Cardiac ventricle fibroblast (primary cell): ENCODE measurements around the gene IGF2R. TPM values are rescaled to one million over a fixed set of nuclear protein-coding genes. Genes with fewer than 3 reads are reported as not detected.

Experiments
- total RNA-seq: library from RNA; depleted of rRNA; stranded (reverse); fragments of >200 nt; gene quantifications from 2 replicates; pipeline ENCODE4 v1.2.3, GENCODE V29; 2015

IGF2R gene, protein sequence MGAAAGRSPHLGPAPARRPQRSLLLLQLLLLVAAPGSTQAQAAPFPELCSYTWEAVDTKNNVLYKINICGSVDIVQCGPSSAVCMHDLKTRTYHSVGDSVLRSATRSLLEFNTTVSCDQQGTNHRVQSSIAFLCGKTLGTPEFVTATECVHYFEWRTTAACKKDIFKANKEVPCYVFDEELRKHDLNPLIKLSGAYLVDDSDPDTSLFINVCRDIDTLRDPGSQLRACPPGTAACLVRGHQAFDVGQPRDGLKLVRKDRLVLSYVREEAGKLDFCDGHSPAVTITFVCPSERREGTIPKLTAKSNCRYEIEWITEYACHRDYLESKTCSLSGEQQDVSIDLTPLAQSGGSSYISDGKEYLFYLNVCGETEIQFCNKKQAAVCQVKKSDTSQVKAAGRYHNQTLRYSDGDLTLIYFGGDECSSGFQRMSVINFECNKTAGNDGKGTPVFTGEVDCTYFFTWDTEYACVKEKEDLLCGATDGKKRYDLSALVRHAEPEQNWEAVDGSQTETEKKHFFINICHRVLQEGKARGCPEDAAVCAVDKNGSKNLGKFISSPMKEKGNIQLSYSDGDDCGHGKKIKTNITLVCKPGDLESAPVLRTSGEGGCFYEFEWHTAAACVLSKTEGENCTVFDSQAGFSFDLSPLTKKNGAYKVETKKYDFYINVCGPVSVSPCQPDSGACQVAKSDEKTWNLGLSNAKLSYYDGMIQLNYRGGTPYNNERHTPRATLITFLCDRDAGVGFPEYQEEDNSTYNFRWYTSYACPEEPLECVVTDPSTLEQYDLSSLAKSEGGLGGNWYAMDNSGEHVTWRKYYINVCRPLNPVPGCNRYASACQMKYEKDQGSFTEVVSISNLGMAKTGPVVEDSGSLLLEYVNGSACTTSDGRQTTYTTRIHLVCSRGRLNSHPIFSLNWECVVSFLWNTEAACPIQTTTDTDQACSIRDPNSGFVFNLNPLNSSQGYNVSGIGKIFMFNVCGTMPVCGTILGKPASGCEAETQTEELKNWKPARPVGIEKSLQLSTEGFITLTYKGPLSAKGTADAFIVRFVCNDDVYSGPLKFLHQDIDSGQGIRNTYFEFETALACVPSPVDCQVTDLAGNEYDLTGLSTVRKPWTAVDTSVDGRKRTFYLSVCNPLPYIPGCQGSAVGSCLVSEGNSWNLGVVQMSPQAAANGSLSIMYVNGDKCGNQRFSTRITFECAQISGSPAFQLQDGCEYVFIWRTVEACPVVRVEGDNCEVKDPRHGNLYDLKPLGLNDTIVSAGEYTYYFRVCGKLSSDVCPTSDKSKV (N-terminal part only)
- total RNA-seq = 93.7 and 99.3 TPM in 2 replicates

DNA sequence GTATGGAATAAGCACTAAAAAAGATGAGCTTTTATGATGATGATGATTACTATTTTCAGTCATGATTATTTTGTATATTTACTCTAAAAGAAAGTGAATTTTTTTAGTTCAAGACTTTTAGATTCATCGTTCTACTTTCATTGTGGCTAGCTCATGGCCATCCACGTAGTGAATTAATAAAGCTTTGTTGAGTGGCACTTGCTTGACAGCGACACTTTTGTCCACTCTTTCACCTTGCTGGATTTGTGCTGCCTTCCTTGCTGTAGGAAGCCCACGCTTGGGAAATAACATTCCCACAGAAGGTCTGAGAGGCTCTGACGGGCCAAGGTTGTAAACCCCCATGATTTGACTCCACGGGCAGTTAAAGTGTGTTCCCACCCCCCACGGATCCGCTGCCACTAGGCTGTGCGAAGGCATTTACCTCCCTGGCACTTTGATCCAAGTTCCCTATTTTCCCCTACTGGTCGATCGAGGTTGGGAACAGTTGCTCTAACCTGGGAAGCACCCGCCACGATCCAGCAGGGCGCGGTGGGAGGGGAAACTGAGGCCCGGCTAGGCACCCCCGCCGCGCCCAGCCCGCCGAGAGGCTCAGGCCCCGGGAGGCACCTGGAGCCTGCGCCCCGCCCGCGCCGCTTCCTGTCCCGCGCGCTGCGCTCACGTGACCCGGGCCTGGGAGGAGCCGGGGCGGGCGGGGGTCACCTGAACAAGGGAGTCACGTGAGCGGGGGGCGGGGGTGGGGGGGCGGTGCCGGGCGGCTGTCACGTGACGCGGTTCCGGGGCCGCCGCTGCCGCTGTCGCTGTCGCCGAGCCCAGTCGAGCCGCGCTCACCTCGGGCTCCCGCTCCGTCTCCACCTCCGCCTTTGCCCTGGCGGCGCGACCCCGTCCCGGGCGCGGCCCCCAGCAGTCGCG is at the start of gene IGF2R:
Gene IGF2R (plus strand): TSS at position 788 of the 909 bp plus-strand sequence. CDS start 165 bp downstream, outside the sequence.

DNA sequence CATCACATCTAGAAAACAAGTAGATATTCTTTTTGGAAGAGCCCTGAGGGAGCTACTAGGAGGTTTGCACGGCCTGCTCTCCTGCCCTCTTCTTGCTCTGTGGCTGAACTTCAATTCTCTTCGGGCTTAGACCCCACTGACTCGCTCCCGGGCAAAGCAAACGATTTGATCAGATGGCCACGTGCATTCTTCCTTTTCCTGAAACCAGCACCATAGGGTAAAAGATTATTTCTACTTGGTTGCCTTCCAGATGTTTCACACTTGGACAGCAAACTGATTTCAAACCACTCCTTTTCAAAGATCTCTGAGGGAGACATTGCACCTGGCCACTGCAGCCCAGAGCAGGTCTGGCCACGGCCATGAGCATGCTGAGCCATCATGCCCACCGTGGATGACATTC is 152.7 kb downstream of the IGF2R start, which contains the start of gene SLC22A1:
Gene SLC22A1 (plus strand): TSS at position 258 of the 400 bp plus-strand sequence. CDS start 121 bp downstream, at position 379.

Other genes with a start within 250 kb of the IGF2R start
- gene WTAP, start 241.6 kb upstream of the IGF2R start, total RNA-seq = 68.9 and 72.7 TPM in 2 replicates
- gene ACAT2, start 207.0 kb upstream of the IGF2R start, total RNA-seq = 10.8 and 17.5 TPM in 2 replicates
- 91.9 and 97.6 TPM in 2 replicates for gene TCP1, start 179.5 kb upstream of the IGF2R start, total RNA-seq
- gene MRPL18, start 178.6 kb upstream of the IGF2R start, total RNA-seq = 60.8 and 71.0 TPM in 2 replicates
- gene PNLDC1, start 168.8 kb upstream of the IGF2R start, total RNA-seq = 0.81 and 1.3 TPM in 2 replicates
- 0.05 and 0.25 TPM in 2 replicates for gene MAS1, start 78.1 kb upstream of the IGF2R start, total RNA-seq
- gene SLC22A1, start 152.7 kb downstream of the IGF2R start, total RNA-seq = 0.12 TPM in 1 of 2 replicates, not detected in the other